Measurements from ENCODE around the gene ABCG1. TPM values are rescaled to one million over a fixed set of nuclear protein-coding genes. Genes with fewer than 3 reads are reported as not detected.

ABCG1 gene
- total and polyA plus RNA-seq, 4 experiments from 2014 or later, result 1.5 to 19.6 (median 9.5) TPM

DNA sequence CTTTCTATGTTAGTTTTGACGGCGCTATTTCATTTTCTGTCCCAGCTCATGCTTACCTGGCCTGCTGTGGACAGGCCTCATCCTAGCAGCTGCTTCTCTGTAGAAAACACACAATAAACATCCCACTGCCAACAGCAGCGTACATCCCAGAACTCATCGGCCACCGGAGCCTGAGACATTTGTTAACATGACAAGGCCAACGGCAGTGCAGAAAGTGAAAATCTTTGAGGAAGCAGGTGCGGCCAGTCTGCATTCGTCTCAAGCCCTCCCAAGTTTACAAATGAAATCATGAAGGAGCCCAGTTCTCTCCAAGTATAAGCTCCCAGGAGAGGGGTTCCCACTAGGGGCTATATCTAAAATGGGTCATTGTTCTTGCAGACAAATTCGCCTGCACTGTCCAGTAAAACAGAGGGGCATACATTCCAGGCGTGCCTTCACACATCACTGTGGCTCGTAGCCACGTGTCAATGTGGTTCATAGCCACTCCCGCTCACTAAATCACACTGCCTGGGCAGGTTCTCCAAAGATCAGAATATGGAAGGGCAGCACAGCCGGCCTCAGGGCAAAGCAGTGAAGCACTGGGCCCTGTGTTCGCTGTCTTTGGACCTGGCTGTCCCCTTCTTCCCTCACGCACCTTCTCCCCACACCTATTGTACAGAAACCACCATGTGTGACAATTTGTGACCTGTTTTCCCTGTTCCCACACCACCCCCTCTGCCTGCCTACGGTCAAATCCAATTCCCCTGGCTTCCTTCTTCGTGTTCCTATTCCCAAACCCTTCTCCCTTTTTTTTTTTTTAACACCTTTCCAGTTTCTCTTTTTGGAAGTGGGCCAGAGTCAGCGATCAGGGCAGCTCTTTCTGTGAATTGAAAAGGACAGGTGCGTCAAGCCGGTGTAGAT, 27.0 kb upstream of the ABCG1 start:
- Mint-ChIP-seq H3K27me3 (no peaks in the 10 kb centered on the region), H3K4me3 (peak overlapping the region in 2 of 8 donors; percentile 52 to 75), H3K4me1 (peaks cover 46 to 72% (median 51%) of the 10 kb centered on the region in 4 donors), H3K36me3 (no peaks in the 10 kb centered on the region), H3K27ac (peak overlapping the region in 5 of 7 donors; percentile 13 to 68 (median 57)), H3K9me3 (peaks cover 0 to 2% (median 0%) of the 10 kb centered on the region in 8 donors)
- no peaks in the 10 kb centered on the region for H3K36me3 ChIP-seq (ENCODE audit: insufficient read depth, low read length)
- no peaks in the 10 kb centered on the region for H3K27me3 ChIP-seq (ENCODE audit: insufficient read depth, low read length)
- ChIA-PET CTCF (ENCODE audit: partially characterized antibody) (interaction anchor here (0.8 to 1.5 kb wide), 2 partner anchors 46 to 68 kb away, joined by 3 to 7 read pairs; no protein-coding TSS in a partner anchor), POLR2A (ENCODE audit: partially characterized antibody) (interaction anchor here (0.7 to 5.4 kb wide), 7 partner anchors 10 to 67 kb away, joined by 3 to 42 read pairs (median 8); partner anchors contain the start of gene ABCG1)
- peaks cover 66% of the 10 kb centered on the region for H3K4me1 ChIP-seq (ENCODE audit: insufficient read depth, low read length)
- DNase-seq, result no peak
- no peak overlapping the region for H3K4me3 ChIP-seq (ENCODE audit: low read length in 2 of 2)
- intact Hi-C loops (cut with micrococcal nuclease), result no loop called here
- no peak overlapping the region for H3K27ac ChIP-seq (ENCODE audit: low read depth, low read length)
- H3K9me3 ChIP-seq (ENCODE audit: control insufficient read depth in 1 of 2, low read length in 2 of 2), result no peaks in the 10 kb centered on the region

DNA sequence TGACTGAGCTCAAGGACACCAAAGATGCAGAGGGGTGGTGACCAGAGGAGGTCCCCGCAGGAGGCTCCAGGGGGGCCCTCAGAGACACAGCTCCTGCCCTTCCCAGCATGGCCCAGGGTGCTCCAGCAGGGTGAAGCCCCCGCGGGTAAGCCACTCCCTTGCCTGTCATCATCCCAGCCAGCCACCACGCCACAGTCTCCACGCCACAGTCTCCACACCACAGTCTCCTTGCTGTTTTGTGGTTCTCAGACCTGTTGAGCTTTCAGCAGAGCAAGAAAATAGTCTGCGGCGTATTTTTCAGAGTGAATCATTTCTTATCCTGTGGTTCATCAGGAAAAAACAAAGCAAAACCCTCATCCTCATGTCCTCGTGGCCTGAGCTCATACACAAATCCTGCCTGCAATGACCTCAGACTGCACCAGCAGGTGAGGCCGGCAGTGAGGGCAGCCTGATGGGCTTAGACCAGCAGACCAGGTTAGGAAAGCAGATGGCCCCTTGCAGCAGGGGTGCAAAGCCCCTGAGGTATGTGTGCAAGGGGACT, 25.7 kb upstream of the ABCG1 start:
- Histone ChIP-seq H3K27ac (ENCODE audit: low read depth, low read length) (no peak overlapping the region), H3K4me3 (ENCODE audit: low read length in 2 of 2) (no peak overlapping the region), H3K9me3 (ENCODE audit: control insufficient read depth in 1 of 2, low read length in 2 of 2) (no peaks in the 10 kb centered on the region), H3K36me3 (ENCODE audit: insufficient read depth, low read length) (no peaks in the 10 kb centered on the region), H3K27me3 (ENCODE audit: insufficient read depth, low read length) (no peaks in the 10 kb centered on the region), H3K4me1 (ENCODE audit: insufficient read depth, low read length) (peaks cover 56% of the 10 kb centered on the region)
- CTCF ChIA-PET (ENCODE audit: partially characterized antibody), result interaction anchor here (1.1 kb wide), 2 partner anchors 29 to 145 kb away, joined by 3 read pairs; no protein-coding TSS in a partner anchor
- Mint-ChIP-seq H3K27me3 (no peaks in the 10 kb centered on the region), H3K36me3 (no peaks in the 10 kb centered on the region), H3K27ac (peak overlapping the region; percentile 65 to 93 (median 84)), H3K4me3 (peak overlapping the region in 7 of 8 donors; percentile 22 to 79 (median 65)), H3K4me1 (peaks cover 38 to 70% (median 54%) of the 10 kb centered on the region in 4 donors), H3K9me3 (peaks cover 0 to 2% (median 0%) of the 10 kb centered on the region in 8 donors)
- intact Hi-C loops (cut with micrococcal nuclease), result no loop called here
- DNase-seq, result peak; percentile 45 to 85 (median 49)
- POLR2A ChIA-PET (ENCODE audit: partially characterized antibody), result interaction anchor here (0.6 to 2.0 kb wide), 5 partner anchors 26 to 66 kb away, joined by 3 to 15 read pairs (median 8); partner anchors contain the start of gene ABCG1

DNA sequence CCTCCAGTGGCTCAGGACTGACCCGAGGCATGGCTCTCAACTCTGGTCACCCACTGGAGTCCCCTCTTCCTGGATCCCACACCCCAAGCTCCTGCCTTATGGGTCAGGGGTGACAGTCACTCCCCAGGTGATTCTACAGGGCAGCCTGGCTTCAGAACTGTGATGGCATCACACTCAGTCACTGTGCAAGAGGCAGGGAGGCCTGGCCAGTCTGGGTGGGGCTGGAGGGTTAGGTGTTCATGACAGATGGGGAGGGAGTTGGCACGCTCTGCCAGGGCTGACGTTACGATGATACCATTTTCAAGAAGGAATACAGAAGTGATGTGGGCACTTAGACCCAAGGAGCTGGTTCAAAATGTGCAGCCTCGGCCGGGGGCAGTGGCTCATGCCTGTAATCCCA, 25.2 kb upstream of the ABCG1 start:
- DNase-seq, result no peak
- intact Hi-C loops (cut with micrococcal nuclease), result no loop called here
- Histone ChIP-seq H3K4me3 (ENCODE audit: low read length in 2 of 2) (no peak overlapping the region), H3K4me1 (ENCODE audit: insufficient read depth, low read length) (peaks cover 56% of the 10 kb centered on the region), H3K9me3 (ENCODE audit: control insufficient read depth in 1 of 2, low read length in 2 of 2) (no peaks in the 10 kb centered on the region), H3K27ac (ENCODE audit: low read depth, low read length) (no peak overlapping the region), H3K36me3 (ENCODE audit: insufficient read depth, low read length) (no peaks in the 10 kb centered on the region), H3K27me3 (ENCODE audit: insufficient read depth, low read length) (no peaks in the 10 kb centered on the region)
- H3K27ac Mint-ChIP-seq, result peak overlapping the region in 4 of 7 donors; percentile 64 to 93 (median 88)
- H3K9me3 Mint-ChIP-seq, result peaks cover 0 to 2% (median 0%) of the 10 kb centered on the region in 8 donors
- H3K4me1 Mint-ChIP-seq, result peaks cover 37 to 70% (median 56%) of the 10 kb centered on the region in 4 donors
- no peaks in the 10 kb centered on the region for H3K27me3 Mint-ChIP-seq
- peak overlapping the region in 1 of 8 donors; percentile 75 for H3K4me3 Mint-ChIP-seq
- CTCF ChIA-PET (ENCODE audit: partially characterized antibody), result interaction anchor here (1.1 kb wide), 2 partner anchors 30 to 145 kb away, joined by 3 read pairs; no protein-coding TSS in a partner anchor
- POLR2A ChIA-PET (ENCODE audit: partially characterized antibody), result interaction anchor here (0.6 to 2.0 kb wide), 5 partner anchors 26 to 65 kb away, joined by 3 to 15 read pairs (median 8); partner anchors contain the start of gene ABCG1
- H3K36me3 Mint-ChIP-seq, result no peaks in the 10 kb centered on the region

DNA sequence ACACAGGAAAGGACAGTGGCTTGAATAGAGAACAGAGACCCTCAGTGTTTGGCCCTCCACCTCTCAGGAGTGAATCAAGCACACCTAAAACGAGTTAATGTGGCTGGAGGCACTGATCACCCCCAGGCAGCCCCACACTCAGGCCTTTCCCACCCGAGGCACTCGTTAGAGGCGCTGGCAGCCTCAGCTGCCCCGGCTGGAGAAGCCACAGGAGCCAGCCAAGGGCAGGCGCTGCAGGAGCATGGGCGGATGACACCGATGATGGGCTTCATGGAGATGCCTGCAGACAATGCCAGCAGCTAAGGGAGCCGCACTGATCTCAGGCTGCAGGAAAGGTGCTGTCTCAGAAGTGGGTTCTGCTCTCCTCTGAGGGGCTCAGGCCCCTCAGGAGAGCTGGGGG, 24.1 kb upstream of the ABCG1 start:
- peaks cover 56% of the 10 kb centered on the region for H3K4me1 ChIP-seq (ENCODE audit: insufficient read depth, low read length)
- Mint-ChIP-seq H3K4me3 (no peak overlapping the region), H3K36me3 (no peaks in the 10 kb centered on the region), H3K9me3 (peaks cover 0 to 2% (median 0%) of the 10 kb centered on the region in 8 donors), H3K27ac (peak overlapping the region in 1 of 7 donors; percentile 54), H3K4me1 (peaks cover 37 to 73% (median 60%) of the 10 kb centered on the region in 4 donors), H3K27me3 (no peaks in the 10 kb centered on the region)
- no peaks in the 10 kb centered on the region for H3K9me3 ChIP-seq (ENCODE audit: control insufficient read depth in 1 of 2, low read length in 2 of 2)
- no peaks in the 10 kb centered on the region for H3K36me3 ChIP-seq (ENCODE audit: insufficient read depth, low read length)
- intact Hi-C loops (cut with micrococcal nuclease), result no loop called here
- no peaks in the 10 kb centered on the region for H3K27me3 ChIP-seq (ENCODE audit: insufficient read depth, low read length)
- ChIA-PET CTCF (ENCODE audit: partially characterized antibody) (no interaction called here), POLR2A (ENCODE audit: partially characterized antibody) (no interaction called here)
- no peak for DNase-seq
- no peak overlapping the region for H3K4me3 ChIP-seq (ENCODE audit: low read length in 2 of 2)
- no peak overlapping the region for H3K27ac ChIP-seq (ENCODE audit: low read depth, low read length)

DNA sequence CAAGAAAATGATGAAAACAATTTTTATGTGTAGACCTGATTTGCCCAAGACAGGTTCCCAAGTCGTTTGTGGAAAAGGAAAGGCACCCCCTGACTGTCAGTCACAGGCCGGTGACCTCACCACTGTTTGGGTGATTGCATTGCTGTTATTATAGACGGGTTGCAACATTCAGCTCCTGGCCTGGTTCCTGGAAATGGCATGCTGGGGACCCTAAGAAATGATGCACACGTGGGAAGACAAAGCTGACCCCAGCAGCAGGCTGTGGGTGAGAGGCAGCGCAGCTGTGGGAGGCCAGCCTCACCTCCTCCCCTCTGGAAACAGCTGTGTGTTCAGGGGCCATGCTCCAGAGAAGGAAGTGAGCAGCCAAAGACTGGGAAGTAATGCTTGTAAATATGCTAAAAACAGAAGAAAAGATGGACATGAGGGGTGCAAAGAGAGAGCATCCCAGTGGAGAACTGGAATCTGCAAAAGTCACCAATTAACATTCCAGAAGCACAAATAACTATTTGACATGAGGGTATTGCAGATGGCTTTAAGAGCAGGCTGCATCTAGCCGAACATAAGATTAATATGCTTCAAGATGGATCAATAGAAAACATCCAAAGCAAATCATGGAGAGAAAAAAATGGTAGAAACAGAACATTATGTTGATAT, 23.4 kb upstream of the ABCG1 start:
- Histone ChIP-seq H3K4me3 (ENCODE audit: low read length in 2 of 2) (no peak overlapping the region), H3K27me3 (ENCODE audit: insufficient read depth, low read length) (no peaks in the 10 kb centered on the region), H3K36me3 (ENCODE audit: insufficient read depth, low read length) (no peaks in the 10 kb centered on the region), H3K27ac (ENCODE audit: low read depth, low read length) (no peak overlapping the region), H3K9me3 (ENCODE audit: control insufficient read depth in 1 of 2, low read length in 2 of 2) (no peaks in the 10 kb centered on the region), H3K4me1 (ENCODE audit: insufficient read depth, low read length) (peaks cover 56% of the 10 kb centered on the region)
- POLR2A ChIA-PET (ENCODE audit: partially characterized antibody), result no interaction called here
- Mint-ChIP-seq H3K4me3 (no peak overlapping the region), H3K27ac (peak overlapping the region in 2 of 7 donors; percentile 14 to 54), H3K27me3 (no peaks in the 10 kb centered on the region), H3K9me3 (peaks cover 0 to 2% (median 0%) of the 10 kb centered on the region in 8 donors), H3K36me3 (no peaks in the 10 kb centered on the region), H3K4me1 (peaks cover 34 to 72% (median 57%) of the 10 kb centered on the region in 4 donors)
- intact Hi-C loops (cut with micrococcal nuclease), result no loop called here
- CTCF ChIA-PET (ENCODE audit: partially characterized antibody), result no interaction called here
- DNase-seq, result no peak

DNA sequence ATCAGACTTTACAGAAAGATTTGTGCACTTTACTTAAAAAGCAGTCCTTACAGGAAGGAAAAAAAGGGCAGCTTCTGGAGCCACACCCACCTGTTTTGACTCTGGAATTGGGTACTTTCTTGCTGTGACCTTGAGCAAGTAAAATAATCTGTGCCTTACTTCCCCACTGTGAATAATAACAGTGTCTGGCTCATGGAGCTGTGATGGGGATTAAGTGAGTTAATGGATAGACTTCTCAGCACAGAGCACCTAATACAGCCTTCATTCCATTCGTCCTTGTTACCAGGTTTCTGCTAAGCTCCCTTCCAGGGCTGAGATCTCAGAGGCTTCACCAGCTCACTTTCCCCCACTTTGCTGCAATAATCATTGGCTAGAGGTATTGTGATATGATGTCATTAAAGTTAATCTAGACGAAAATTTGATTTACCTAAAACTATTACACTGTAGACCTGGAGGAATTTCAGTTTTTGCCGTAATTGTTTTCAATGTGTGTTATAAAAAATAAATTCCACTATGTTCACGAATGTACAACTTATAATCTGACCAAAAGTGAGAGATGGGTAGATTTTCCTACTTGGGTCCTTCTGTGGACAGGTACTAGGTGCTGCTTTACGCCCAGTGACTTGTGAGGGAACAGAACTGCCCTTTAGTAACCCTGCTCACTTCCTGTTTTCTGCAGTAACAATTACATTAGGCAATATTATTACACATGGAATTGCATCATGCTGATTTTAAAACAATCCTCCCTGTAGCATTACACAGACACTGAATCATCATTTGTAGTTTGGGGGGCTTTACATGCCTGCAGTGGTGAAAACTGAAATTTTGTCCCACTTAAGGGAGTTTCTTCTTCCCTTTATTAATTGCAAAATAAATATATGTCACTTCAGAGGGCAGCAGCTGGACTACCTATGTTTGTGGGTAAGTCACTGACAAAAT, 19.7 kb upstream of the ABCG1 start:
- H3K27ac ChIP-seq (ENCODE audit: low read depth, low read length), result peak overlapping the region; percentile 1
- no peaks in the 10 kb centered on the region for H3K9me3 Mint-ChIP-seq
- no peaks in the 10 kb centered on the region for H3K36me3 ChIP-seq (ENCODE audit: insufficient read depth, low read length)
- H3K27ac Mint-ChIP-seq, result peak overlapping the region; percentile 80 to 89 (median 85)
- peak overlapping the region in 7 of 8 donors; percentile 59 to 81 (median 74) for H3K4me3 Mint-ChIP-seq
- H3K4me3 ChIP-seq (ENCODE audit: low read length in 2 of 2), result peak overlapping the region in 1 of 2 donors; percentile 17
- H3K4me1 Mint-ChIP-seq, result peaks cover 24 to 60% (median 42%) of the 10 kb centered on the region in 4 donors
- intact Hi-C loops (cut with micrococcal nuclease), result loop anchor here (1.0 kb wide), 1 partner anchor 11 kb away; no protein-coding TSS in a partner anchor
- H3K9me3 ChIP-seq (ENCODE audit: control insufficient read depth in 1 of 2, low read length in 2 of 2), result no peaks in the 10 kb centered on the region
- no peaks in the 10 kb centered on the region for H3K36me3 Mint-ChIP-seq
- DNase-seq, result peak; percentile 39 to 61 (median 43)
- no peaks in the 10 kb centered on the region for H3K27me3 Mint-ChIP-seq
- peaks cover 36% of the 10 kb centered on the region for H3K4me1 ChIP-seq (ENCODE audit: insufficient read depth, low read length)
- CTCF ChIA-PET (ENCODE audit: partially characterized antibody), result interaction anchor here (0.8 to 1.0 kb wide), 3 partner anchors 10 to 53 kb away, joined by 3 to 5 read pairs (median 4); no protein-coding TSS in a partner anchor
- POLR2A ChIA-PET (ENCODE audit: partially characterized antibody), result interaction anchor here (1.0 to 3.7 kb wide), 5 partner anchors 9 to 40 kb away, joined by 4 to 22 read pairs (median 9); partner anchors contain the start of gene ABCG1
- no peaks in the 10 kb centered on the region for H3K27me3 ChIP-seq (ENCODE audit: insufficient read depth, low read length)
